H9 (cell line): ENCODE results near the gene MED12. TPM values are rescaled to one million over a fixed set of nuclear protein-coding genes. Genes with fewer than 3 reads are reported as not detected.
A peak's percentile ranks its signal among the peaks of the same experiment; 100 is the strongest.

Experiments
- DNase-seq: peaks from one replicate; pipeline ENCODE4 v3.0.0-alpha.2; 2017
- H2AFZ ChIP-seq: one replicate; pipeline ENCODE4 v1.6.1; 2013; ENCODE audit warnings: mild to moderate bottlenecking, low read length, control low read depth, moderate library complexity
- H2AK5ac ChIP-seq: 2 replicates; pipeline ENCODE4 v1.6.1; 2013; ENCODE audit warnings: low read length, control low read depth, mixed read lengths; ENCODE audit not compliant: insufficient read length
- H2BK120ac ChIP-seq: one replicate; pipeline ENCODE4 v1.6.1; 2013; ENCODE audit warnings: low read depth, mild to moderate bottlenecking, low read length, control low read depth, inconsistent platforms; ENCODE audit not compliant: poor library complexity, severe bottlenecking
- H2BK12ac ChIP-seq: 2 replicates; pipeline ENCODE4 v1.6.1; 2013; ENCODE audit warnings: low read length, control low read depth, mixed read lengths, low read depth; ENCODE audit not compliant: insufficient read length
- H2BK15ac ChIP-seq: 2 replicates; pipeline ENCODE4 v1.6.1; 2013; ENCODE audit warnings: low read depth, low read length, control low read depth
- H2BK20ac ChIP-seq: one replicate; pipeline ENCODE4 v1.6.1; 2013; ENCODE audit warnings: low read depth, mild to moderate bottlenecking, low read length, control low read depth, inconsistent platforms; ENCODE audit not compliant: poor library complexity, severe bottlenecking
- H2BK5ac ChIP-seq: 2 replicates; pipeline ENCODE4 v1.6.1; 2013; ENCODE audit warnings: low read length, control low read depth, mixed read lengths; ENCODE audit not compliant: insufficient read length
- H3K14ac ChIP-seq: 2 replicates; pipeline ENCODE4 v1.6.1; 2013; ENCODE audit warnings: low read length, control low read depth; ENCODE audit not compliant: insufficient read depth
- H3K18ac ChIP-seq: 2 replicates; pipeline ENCODE4 v1.6.1; 2013; ENCODE audit warnings: low read depth, mild to moderate bottlenecking, mixed read lengths, low read length, control low read depth; ENCODE audit not compliant: insufficient read length
- H3K23ac ChIP-seq: 2 replicates; pipeline ENCODE4 v1.6.1; 2013; ENCODE audit warnings: low read length, control low read depth, mixed read lengths, low read depth; ENCODE audit not compliant: insufficient read length
- H3K23me2 ChIP-seq: 2 replicates; pipeline ENCODE4 v1.6.1; 2013; ENCODE audit warnings: low read depth, mild to moderate bottlenecking, mixed read lengths, low read length, control low read depth; ENCODE audit not compliant: insufficient read length, poor library complexity, severe bottlenecking
- H3K27ac ChIP-seq: 2 replicates; pipeline ENCODE4 v1.5.1; 2013; ENCODE audit warnings: low read length, control low read depth, mixed read lengths, low read depth; ENCODE audit not compliant: insufficient read length
- H3K27me3 ChIP-seq: 2 replicates; pipeline ENCODE4 v1.6.1; 2013; ENCODE audit warnings: low read length, control low read depth, inconsistent platforms; ENCODE audit not compliant: insufficient read depth
- H3K4ac ChIP-seq: 2 replicates; pipeline ENCODE4 v1.6.1; 2013; ENCODE audit warnings: low read depth, mild to moderate bottlenecking, control low read depth, inconsistent platforms, low read length, moderate library complexity
- H3K4me1 ChIP-seq: 2 replicates; pipeline ENCODE4 v1.6.1; 2013; ENCODE audit warnings: low read length, control low read depth, inconsistent platforms; ENCODE audit not compliant: insufficient read depth
- H3K4me2 ChIP-seq: 2 replicates; pipeline ENCODE4 v1.6.1; 2013; ENCODE audit warnings: low read length, control low read depth, mixed read lengths; ENCODE audit not compliant: insufficient read length, insufficient read depth
- H3K56ac ChIP-seq: 2 replicates; pipeline ENCODE4 v1.6.1; 2013; ENCODE audit warnings: low read depth, mild to moderate bottlenecking, mixed read lengths, low read length, control low read depth; ENCODE audit not compliant: insufficient read length
- H3K79me1 ChIP-seq: 2 replicates; pipeline ENCODE4 v1.6.1; 2013; ENCODE audit warnings: low read depth, mild to moderate bottlenecking, moderate library complexity, low read length, control low read depth, inconsistent platforms; ENCODE audit not compliant: insufficient read depth, poor library complexity, severe bottlenecking
- H3K79me2 ChIP-seq: 2 replicates; pipeline ENCODE4 v1.6.1; 2013; ENCODE audit warnings: low read length, control low read depth, inconsistent platforms; ENCODE audit not compliant: insufficient read depth
- H3K9ac ChIP-seq: 2 replicates; pipeline ENCODE4 v1.6.1; 2013; ENCODE audit warnings: low read length, control low read depth, mixed read lengths; ENCODE audit not compliant: insufficient read length; ENCODE audit errors: extremely low read depth
- H3K9me3 ChIP-seq: one replicate; pipeline ENCODE4 v1.6.1; 2013; ENCODE audit warnings: low read depth, low read length, inconsistent platforms; ENCODE audit not compliant: control insufficient read depth
- H3T11ph ChIP-seq: one replicate; pipeline ENCODE4 v1.6.1; 2013; ENCODE audit warnings: mild to moderate bottlenecking, low read length, control low read depth, inconsistent platforms
- H4K20me1 ChIP-seq: one replicate; pipeline ENCODE4 v1.6.1; 2013; ENCODE audit not compliant: control insufficient read depth, insufficient read length, insufficient read depth
- H4K5ac ChIP-seq: 2 replicates; pipeline ENCODE4 v1.6.1; 2013; ENCODE audit warnings: low read depth, mild to moderate bottlenecking, mixed read lengths, low read length, control low read depth; ENCODE audit not compliant: insufficient read length
- H4K8ac ChIP-seq: replicated peaks from 2 replicates; pipeline ENCODE4 v1.6.1; 2013; ENCODE audit warnings: low read length, control low read depth, mixed read lengths, low read depth; ENCODE audit not compliant: insufficient read length
- H4K91ac ChIP-seq: 2 replicates; pipeline ENCODE4 v1.6.1; 2013; ENCODE audit warnings: low read depth, mild to moderate bottlenecking, moderate library complexity, mixed read lengths, low read length, control low read depth; ENCODE audit not compliant: insufficient read length
- H3K27ac Mint-ChIP-seq, 3 experiments: 2 replicates in 2 of 3; 3 replicates in 1 of 3; pipeline ENCODE4 v1.8.0; 2020 to 2021; ENCODE audit warnings: mixed read lengths in 3 of 3, mild to moderate bottlenecking in 1 of 3, moderate library complexity in 1 of 3
- H3K27me3 Mint-ChIP-seq: 2 replicates; pipeline ENCODE4 v1.8.0; 2021; ENCODE audit warnings: low read depth, mild to moderate bottlenecking, moderate library complexity, mixed read lengths
- H3K36me3 Mint-ChIP-seq, 3 experiments: 2 replicates in 2 of 3; 3 replicates in 1 of 3; pipeline ENCODE4 v1.8.0; 2020 to 2021; ENCODE audit warnings: low read depth in 3 of 3, mixed read lengths in 3 of 3; ENCODE audit not compliant: insufficient read depth in 1 of 3
- H3K4me1 Mint-ChIP-seq, 2 experiments: 2 replicates each; pipeline ENCODE4 v1.8.0; 2020; ENCODE audit warnings: mixed read lengths in 2 of 2
- H3K4me3 Mint-ChIP-seq, 2 experiments: 2 replicates in 1 of 2; 3 replicates in 1 of 2; pipeline ENCODE4 v1.8.0; 2020 to 2021; ENCODE audit warnings: mild to moderate bottlenecking in 2 of 2, mixed read lengths in 2 of 2, moderate library complexity in 1 of 2
- H3K9me3 Mint-ChIP-seq, 2 experiments: 2 replicates in 1 of 2; 3 replicates in 1 of 2; pipeline ENCODE4 v1.8.0; 2020; ENCODE audit warnings: mild to moderate bottlenecking in 2 of 2, mixed read lengths in 2 of 2, moderate library complexity in 1 of 2
- WGBS: extraction: QIAGEN DNeasy Blood & Tissue Kit; methylation state at CpG from one replicate; pipeline ENCODE4 v1.1.7; 2013; ENCODE audit warnings: missing lambda C conversion rate, low lambda C conversion rate, mixed read lengths; ENCODE audit not compliant: insufficient read length; ENCODE audit errors: extremely low coverage; 5-methylcytosine and 5-hydroxymethylcytosine counted together
- total RNA-seq: library from RNA; stranded (reverse); gene quantifications from 2 replicates; pipeline ENCODE4 v1.2.1, GENCODE V29; 2021
- TF ChIP-seq, protein P1 (sequence below): fragments of 200-600 bp; sonication (generic); conservative IDR thresholded peaks from 3 replicates; pipeline ENCODE4 v1.8.0; 2021; ENCODE audit warnings: antibody characterized with exemption, mild to moderate bottlenecking

MED12 gene
- total RNA-seq, 1 experiment from 2014 or later = 33.0 TPM

DNA sequence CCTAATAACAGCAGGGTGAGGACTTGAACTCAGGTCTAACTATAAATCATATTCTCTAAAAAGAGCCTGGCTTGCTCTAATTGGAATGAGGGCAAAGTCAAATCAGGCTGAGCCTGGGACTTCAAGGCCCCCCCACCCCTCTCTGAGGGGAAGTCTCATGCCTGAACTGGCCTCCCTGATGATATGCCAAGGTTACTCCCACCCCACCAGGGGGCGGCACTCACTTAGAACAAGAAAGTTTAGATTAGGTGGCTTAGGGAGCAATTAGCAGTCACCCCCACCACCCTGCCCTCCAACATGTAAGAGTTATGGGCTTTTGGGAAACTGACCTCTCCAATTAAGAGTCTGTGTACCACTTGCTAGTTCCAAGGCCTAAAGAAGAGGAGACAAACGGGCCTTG lies 20.1 kb upstream of the MED12 start:
- Histone ChIP-seq H3K27ac (no peak overlapping the region), H3K56ac (no peak overlapping the region), H4K20me1 (no peaks in the 10 kb centered on the region), H2BK5ac (no peak overlapping the region), H2AK5ac (no peak overlapping the region), H3K9me3 (peaks cover 4% of the 10 kb centered on the region), H3K79me1 (no peaks in the 10 kb centered on the region), H3K9ac (no peak overlapping the region), H4K5ac (no peak overlapping the region), H3K4me2 (peak overlapping the region; percentile 35), H3K23ac (no peak overlapping the region), H3K4ac (no peak overlapping the region), H2BK20ac (no peak overlapping the region), H3K27me3 (no peaks in the 10 kb centered on the region; the same call in 1 of the 2 replicates), H2BK12ac (no peak overlapping the region), H3K18ac (no peak overlapping the region), H3K79me2 (no peaks in the 10 kb centered on the region), H4K91ac (no peak overlapping the region), H2BK15ac (no peak overlapping the region), H3T11ph (no peak overlapping the region), H3K23me2 (peaks cover 7% of the 10 kb centered on the region), H3K14ac (no peak overlapping the region), H3K4me1 (peaks cover 6% of the 10 kb centered on the region; the same call in 1 of the 2 replicates), H2BK120ac (no peak overlapping the region), H2AFZ (no peak overlapping the region), H4K8ac (no peak overlapping the region)
- 0 out of 7 replicates have a peak overlapping the region, but pooled peaks of 1 of the 3 experiments have one; percentile 7 for H3K27ac Mint-ChIP-seq
- no peak for DNase-seq
- H3K4me3 Mint-ChIP-seq = peak overlapping the region; percentile 46 to 74; a peak in 2 of 5 replicates
- peaks cover 0 to 8% (median 5%) of the 10 kb centered on the region in 3 experiments; a peak in 5 of 7 replicates for H3K36me3 Mint-ChIP-seq
- TF ChIP-seq, protein P1, sequence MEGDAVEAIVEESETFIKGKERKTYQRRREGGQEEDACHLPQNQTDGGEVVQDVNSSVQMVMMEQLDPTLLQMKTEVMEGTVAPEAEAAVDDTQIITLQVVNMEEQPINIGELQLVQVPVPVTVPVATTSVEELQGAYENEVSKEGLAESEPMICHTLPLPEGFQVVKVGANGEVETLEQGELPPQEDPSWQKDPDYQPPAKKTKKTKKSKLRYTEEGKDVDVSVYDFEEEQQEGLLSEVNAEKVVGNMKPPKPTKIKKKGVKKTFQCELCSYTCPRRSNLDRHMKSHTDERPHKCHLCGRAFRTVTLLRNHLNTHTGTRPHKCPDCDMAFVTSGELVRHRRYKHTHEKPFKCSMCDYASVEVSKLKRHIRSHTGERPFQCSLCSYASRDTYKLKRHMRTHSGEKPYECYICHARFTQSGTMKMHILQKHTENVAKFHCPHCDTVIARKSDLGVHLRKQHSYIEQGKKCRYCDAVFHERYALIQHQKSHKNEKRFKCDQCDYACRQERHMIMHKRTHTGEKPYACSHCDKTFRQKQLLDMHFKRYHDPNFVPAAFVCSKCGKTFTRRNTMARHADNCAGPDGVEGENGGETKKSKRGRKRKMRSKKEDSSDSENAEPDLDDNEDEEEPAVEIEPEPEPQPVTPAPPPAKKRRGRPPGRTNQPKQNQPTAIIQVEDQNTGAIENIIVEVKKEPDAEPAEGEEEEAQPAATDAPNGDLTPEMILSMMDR = peak; percentile 48
- H3K9me3 Mint-ChIP-seq = peaks cover 67 to 74% of the 10 kb centered on the region in 2 experiments
- H3K27me3 Mint-ChIP-seq = peaks cover 52% of the 10 kb centered on the region
- peaks cover 43 to 55% of the 10 kb centered on the region in 2 experiments for H3K4me1 Mint-ChIP-seq
- no CpG with 5 or more reads among the region's 2 CpGs for WGBS
